WTC11 (cell line): ENCODE data around the gene PCGF3.
"Not testable (repeated sequence)": the region's sequence is repeated elsewhere in the genome, so short reads cannot be mapped to it uniquely, and the experiment has no call there.

Experiments
- CTCF ChIP-seq: fragments of 200-600 bp; IDR thresholded peaks from 2 replicates; pipeline ENCODE4 v1.8.0; 2022; ENCODE audit warnings: antibody characterized with exemption
- RELA ChIP-seq: sonication (generic); formaldehyde crosslinking; IDR thresholded peaks from 2 replicates; pipeline ENCODE4 v1.8.1; 2022; ENCODE audit warnings: missing genetic modification reagents, mild to moderate bottlenecking, borderline replicate concordance

GRCh38 chr4:736561-736960 is 30.9 kb downstream of the PCGF3 start:
- TF ChIP-seq RELA (CRISPR knock-in tag); CTCF: not testable (repeated sequence)
